GM21381 (cell line): Measurements from ENCODE around the gene ITGA6.

Source experiments
- ATAC-seq: cut with Tn5 transposase; IDR thresholded peaks from one replicate; pipeline ENCODE4 v1.9.1; 2021; ENCODE audit warnings: mild to moderate bottlenecking, moderate library complexity; ENCODE audit not compliant: unreplicated experiment

ITGA6 gene

GRCh38 chr2:172415865-172416183, 11.6 kb upstream of the ITGA6 start:
- ATAC-seq = no peak

DNA sequence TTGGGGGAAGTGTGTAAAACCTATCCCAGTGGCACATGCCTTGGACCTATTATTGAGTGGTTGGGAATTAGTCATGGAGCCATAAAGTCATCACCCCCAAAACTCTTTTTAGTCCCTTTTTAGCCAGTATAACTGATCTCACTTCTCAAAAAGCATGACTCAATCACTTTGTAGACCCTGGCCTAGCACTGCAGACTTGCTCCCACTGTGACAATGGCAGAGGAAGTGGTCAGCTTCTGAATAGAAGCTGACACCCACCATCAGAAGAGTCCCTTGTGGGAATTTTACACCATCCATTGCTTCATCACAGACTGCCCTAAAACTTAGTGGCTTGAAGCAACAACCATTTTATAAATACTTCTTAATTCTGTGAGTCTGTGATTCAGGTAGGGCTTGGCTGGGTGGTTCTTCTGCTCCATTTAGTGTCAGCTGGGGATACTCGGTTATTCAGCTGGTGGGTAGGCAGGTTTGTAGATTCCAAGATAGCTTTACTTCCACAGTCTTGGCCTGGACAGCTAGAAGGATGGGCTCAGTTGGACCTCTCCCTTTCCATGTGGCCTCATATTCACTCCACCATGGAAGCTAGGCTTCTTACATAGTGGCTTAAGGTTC, 10.8 kb upstream of the ITGA6 start:
- ATAC-seq = no peak

GRCh38 chr2:172420216-172420615, 7.2 kb upstream of the ITGA6 start:
- ATAC-seq = no peak

DNA sequence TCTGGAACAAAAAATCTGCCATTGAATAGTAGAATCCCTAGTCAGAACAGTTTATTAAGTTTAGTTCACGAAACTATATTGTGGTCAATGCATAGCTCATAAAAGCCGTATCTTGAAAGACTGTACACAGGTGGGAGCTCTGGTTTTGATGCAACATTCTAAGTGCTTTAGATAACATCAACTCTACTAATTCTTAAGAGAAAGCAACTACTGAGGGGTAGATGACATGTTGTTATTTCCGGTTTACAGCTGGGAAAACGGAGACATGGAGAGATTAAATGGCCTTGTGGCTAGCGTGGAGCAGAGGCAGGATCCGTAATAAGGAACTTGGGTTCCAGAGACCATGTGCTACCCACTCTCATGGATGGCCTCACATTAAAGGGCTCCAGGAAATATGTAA, 4.2 kb upstream of the ITGA6 start:
- ATAC-seq = no peak

DNA sequence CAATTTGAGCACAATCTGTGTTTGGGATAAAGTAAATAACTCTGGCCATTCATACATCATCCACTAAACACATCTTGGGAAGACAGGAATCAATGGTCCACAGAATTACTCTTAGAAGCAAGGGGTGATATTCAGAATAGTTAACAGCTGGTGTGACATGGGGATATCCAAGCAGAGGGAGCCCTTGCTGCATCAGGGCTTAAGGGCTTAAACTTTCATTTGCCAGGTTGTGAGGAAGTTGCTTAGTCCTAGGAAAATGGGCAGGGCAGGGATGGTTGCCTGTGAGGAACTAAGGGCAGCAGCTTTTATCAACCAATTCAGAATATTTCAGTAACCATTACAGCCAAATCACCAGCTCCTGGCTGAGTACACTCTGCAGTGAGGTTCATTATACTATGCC, 2.0 kb upstream of the ITGA6 start:
- ATAC-seq = no peak

GRCh38 chr2:172426635-172427255, 641 bp upstream of the ITGA6 start:
- no peak for ATAC-seq

DNA sequence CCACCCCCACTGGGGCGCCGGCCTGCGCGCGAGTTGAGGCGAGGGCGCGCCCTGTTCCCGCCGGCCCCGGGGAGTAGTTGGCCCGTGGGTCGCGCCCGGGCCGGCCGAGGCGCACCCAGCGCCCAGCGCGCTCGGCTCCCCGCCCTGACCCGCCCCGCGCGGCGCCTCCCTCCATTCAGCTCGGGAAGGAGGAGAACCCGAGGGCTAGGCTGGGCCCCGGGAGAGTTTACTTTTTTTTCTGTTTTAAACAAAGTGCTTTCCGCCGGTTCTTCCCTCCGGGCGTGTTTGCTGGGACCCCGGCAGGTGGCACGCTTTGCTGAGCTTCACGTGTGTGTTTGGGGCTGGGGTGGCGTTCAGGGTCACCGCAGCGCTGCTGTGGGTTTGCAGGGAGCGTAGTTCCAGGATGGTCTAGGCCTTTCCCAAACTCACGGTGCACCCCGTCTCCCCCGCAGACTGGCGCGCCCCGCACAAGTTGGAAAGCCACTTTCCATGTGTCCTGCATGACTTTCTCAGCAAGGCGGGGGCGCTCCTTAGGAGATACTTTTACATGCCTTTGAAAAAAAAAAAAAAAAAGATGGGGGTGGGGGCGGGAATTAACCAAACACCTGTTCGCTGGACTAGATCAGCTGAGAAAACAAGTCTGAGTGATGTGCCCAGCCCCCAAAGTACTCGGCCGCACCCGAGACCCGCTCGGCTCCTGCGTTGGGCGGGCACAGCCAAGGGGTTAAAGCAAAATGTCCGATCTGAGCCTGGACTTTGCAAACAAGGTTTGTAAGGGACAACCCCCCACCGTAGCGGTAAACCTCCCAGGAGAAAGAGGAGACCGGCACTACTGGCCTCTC, 825 bp downstream of the ITGA6 start:
- ATAC-seq = no peak

DNA sequence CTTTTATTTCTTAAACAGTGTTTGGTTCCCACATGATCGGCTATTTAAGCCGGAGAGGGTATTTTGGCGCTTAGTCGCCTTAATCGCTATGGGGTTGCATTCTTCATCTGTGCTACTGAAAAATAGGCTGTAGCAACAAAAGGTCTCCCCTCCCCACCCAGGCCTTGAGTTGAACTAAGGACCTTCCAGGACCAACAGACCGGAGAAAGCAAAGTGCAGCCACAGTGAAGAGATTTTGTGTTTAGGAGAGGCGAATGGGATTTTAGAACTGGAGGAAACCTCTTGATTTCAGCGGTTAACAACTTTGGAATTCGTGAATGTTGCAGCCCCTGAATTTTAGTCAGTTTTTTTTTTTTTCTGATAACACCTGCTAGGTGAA, 1.4 kb downstream of the ITGA6 start:
- no peak for ATAC-seq

- no peak for ATAC-seq
Observed at GRCh38 chr2:172429301-172429968, 2.0 kb downstream of the ITGA6 start.

- no peak for ATAC-seq
Observed at GRCh38 chr2:172430027-172430426, 2.6 kb downstream of the ITGA6 start.

- no peak for ATAC-seq
Observed at GRCh38 chr2:172430678-172431077, 3.3 kb downstream of the ITGA6 start.

DNA sequence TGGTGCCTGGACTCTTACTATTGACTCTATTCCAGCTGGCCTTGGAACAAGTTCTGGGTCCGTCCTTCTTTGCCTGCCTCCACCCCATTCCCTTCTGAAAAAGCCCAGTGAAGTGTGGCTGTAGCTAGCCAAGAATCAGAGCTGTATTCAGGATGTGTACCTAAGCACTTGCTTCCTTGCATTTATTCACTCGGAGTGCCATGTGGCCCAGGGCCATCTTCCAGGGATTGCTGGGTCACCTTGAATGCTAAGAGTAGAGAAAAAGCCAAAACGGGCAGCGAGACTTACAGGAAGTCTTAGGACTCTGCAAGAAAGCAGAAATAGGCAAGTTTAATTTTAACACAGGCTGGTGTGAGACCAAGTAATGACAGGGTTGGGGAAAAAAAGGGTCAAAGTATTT, 4.1 kb downstream of the ITGA6 start:
- no peak for ATAC-seq

- no peak for ATAC-seq
Observed at GRCh38 chr2:172431993-172432392, 4.6 kb downstream of the ITGA6 start.

- ATAC-seq = no peak
Observed at GRCh38 chr2:172433144-172433543, 5.8 kb downstream of the ITGA6 start.

DNA sequence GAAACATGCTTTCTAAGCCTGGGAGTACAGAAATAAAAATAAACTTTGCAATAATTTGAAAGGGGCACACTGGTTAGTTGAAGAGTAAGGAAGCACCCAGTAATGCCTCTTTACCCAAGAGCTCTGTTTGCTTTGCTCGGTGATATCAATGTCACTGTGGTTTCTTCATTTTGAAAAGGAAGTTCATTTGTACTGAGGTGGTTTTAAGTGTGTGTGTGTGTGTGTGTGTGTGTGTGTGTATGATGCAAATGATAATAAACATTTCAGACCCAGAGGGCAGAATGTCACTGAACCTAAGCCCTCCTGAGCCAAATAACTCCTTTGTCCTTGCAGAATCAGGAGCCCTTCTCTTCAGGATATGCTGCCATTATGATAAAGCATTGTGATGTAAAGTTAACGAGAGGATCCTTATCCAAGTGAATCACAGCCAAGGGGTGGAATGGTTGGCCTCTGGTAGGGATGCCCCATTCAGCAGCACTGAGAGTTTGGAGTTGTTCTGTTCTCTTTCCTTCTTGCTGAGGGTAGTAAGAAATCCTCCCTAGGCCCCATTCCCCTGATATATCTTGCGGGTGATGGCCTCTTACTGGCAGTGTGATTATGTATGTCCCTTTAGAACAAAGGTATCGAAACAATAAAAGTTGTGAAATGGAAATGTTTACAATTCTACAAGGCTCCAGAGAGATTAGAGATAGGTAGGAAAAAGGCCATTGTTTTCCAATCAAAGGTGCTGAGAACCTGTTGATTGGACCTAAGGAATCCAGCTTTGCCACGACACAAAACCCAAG, 7.6 kb downstream of the ITGA6 start:
- no peak for ATAC-seq

GRCh38 chr2:172435606-172435911, 8.2 kb downstream of the ITGA6 start:
- ATAC-seq = no peak

DNA sequence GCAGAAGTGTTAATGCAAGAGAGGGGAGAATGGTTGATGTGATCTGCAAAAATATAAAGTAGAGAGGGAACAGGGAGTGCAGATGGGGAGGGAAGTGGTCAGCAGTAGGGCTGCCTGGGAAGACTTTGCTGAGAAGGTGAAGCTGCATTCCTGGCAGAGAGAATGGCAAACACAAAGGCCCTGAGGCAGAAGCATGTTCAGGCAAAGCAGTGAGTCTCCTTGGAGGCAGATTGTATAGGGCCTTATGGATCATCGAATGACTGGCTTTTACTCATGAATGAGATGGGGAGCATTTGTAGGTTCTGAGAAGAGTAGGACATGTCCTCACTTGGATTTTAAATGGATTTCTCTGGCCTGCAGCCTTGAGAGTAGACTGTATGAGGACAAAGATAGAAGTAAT, 9.5 kb downstream of the ITGA6 start:
- ATAC-seq = no peak

GRCh38 chr2:172437419-172438341, 10.3 kb downstream of the ITGA6 start:
- no peak for ATAC-seq

DNA sequence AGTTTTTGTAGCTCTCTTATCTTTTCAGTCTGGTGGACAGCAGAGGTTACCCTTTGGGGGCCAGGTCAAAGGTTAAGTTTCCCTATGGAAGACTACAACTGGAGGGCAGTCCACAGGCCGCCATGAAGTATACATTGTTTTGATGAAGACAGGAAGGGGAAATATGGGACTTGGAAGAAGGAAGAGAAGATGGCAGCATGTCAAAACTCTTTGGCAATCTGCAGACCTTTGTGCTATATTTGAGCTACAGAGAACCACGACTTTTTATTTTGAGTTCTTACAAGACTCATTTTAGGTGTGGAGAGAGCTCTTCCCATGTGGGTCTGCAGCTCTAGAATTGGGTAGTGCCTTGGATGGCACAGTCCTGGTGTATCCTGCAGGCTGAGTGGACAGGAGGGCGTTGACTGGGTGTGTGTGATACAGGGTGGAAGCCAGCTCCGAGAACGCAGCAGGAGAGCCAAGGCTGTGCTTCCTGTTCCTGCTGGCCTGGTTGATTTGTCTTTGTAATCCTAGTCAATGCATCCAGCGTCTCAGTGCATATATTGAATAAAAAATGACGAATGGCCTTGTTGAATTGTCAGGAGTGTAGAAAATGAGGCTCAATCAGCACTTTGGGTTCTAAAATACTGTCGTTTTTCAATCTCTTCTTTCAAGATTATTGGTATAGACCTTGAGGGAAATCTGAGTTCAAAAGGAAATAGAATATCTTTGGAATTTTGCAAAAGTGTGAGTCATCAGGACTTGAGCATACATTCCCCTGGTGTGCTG, 11.5 kb downstream of the ITGA6 start:
- no peak for ATAC-seq

DNA sequence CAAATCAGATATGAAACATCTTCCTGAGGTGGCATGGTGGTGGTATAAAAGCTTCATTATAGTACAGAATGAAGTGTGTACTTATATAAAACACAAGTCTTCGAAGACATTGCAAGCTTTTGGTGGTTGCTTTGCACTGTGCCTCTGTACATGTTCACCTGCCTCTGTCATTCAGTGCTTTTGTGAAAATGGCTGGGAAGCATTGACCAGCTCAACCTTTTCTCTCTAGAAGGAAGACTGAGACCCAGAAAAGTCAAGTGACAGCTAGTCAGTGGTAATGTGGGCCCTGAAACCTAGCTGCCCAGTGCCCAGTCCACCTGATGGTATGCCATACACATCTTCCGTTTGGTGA, 12.1 kb downstream of the ITGA6 start:
- no peak for ATAC-seq
